ENCODE measurements around the gene GDPD5.

Gene GDPD5

DNA sequence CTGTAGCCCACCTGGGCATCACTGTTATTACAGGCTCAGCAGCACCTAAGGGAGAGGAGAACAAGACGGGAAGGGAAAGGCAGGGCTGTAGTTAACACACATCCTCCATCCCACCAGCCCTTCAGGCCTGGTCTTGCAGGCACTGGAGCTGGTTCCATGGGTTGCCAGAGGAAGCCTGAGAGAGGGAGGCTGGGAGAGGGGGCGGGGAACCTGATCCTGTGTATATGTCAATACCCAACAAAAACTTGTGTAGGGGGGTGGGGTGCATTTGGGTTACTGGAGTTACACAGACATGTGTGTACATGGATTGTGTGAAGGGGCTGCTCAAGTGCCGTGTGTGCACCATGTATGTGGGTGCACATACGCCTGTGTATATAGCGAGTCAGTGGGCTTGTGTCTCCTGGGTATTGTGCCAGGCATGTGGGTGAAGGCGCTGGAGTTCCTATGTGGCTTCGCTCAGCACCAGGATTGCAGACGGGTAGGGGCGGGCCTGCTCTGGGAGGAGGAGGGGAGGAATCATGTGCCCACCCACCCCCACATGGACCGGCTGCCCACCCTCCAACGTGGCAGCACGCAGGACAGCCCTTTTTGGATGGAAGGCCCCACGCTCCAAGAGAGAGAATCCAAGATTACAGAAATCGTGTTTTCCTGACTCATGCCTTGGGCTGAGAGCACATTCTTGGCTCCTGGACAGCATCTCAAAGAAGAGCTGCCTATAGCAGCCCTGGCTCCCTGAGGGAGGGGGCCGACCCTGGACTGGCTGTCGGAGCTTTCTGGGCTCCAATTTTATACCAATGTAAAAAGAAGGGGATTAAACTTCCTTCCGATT lies 32.1 kb upstream of the GDPD5 start:
- DNase-seq: no peak

DNA sequence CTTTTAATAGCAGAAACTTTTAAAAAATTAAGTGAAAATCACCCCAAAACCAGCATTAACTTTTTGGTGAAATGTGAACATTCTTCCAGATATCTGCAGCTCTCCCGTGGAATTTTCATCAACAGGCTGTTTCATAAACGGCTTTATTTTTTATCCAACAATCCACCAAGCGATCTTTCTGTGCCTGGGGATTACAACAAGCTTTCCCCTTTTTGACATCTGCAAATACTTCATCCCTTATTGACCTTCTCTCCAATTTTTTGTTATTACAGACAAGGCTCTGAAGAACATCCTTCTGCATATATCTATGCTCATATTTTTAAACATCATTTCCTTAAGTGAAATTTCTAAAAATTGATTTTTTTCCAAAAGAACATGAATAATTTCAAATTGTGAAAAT lies 30.5 kb upstream of the GDPD5 start:
- no peak for DNase-seq

DNA sequence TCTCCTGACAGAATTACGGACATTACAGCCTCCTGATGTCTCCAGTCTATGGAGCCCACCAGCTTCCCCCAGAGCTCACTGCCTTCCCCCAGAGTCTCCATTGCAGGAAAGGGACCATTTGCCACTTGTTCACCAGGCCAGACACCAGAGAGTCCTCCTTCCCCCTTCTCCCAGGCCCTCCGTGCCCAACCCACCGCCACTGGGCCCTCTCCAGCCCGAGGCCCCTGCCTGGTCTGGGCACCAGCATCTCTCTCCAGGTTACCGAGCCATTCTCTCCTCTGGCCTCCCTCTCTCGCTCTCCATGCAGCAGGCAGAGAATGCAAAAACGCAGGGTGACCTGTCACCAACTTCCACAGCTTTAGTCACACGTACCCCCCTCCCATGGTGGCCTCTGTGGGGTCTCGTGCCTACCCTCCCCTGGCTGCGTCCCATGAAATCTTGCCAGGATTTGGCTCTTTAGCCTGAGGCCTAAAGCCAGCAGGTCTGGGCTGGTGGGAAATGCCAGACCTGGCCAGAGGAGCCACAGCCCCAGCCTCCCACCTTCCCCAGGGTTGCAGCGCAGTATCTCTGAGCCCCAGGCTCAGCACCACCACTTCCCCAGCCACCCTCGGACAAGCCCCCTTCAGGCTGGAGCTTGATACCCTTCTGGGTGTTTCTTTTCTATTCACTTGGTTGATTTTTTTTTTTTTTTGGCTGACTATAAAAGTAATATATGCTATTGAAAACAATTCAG lies 29.5 kb upstream of the GDPD5 start:
- DNase-seq: no peak

DNA sequence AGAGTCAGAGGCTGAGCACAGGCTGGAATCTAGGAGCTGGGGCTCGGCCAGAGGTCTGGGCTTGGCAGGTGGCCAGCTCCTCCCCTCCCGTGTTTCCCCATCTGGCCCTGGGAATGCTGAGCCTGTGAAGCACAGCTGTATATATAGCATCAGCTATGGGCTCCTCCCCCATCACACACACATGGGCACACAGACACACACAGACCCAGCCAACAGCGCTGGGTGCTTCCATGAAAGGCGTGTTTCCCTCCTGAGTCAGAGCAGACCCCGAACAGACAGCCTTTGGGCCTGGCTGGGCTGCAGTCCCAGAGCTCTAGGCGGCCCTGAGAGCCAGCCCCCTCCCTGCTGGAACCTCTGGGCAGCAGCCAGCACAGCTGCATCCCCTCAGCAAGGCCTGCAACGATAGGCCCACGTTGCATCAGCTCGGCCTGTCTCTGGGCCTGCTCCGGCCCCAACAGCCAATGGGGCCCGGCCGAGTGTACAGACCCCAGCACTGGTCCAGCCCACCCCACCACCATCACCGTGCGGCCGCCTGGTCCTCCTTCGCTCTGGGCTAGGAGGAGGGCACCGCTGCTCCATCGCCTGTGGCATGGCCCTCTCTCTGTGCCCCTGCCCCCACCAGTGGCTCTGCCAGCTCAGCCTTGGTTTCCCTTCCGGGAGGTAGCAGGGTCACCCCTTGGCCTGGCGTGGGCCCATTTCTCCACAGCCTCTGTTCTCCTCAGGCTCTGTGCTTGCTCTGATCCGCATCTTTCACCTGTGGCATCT lies 28.7 kb upstream of the GDPD5 start:
- no peak for DNase-seq

DNA sequence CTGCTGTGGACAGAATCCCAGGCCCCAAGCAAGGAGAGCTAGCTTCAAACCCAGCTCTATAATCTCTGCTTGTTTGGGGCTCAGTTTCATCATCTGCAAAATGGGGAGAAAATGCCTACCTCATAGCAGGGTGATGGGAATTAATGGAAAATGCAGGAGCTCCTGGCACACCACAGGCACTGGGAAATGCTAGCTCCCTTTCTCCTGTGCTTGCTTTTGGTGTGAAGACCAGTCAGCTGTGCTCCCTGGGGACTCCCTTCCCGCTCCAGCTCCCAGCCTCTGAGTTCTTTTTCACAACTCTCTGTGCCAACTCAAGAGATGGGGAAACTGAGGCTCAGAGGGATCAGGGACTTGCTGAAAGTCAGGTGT lies 28.1 kb upstream of the GDPD5 start:
- no peak for DNase-seq

GRCh38 chr11:75553182-75553581 lies 27.4 kb upstream of the GDPD5 start:
- no peak for DNase-seq

DNA sequence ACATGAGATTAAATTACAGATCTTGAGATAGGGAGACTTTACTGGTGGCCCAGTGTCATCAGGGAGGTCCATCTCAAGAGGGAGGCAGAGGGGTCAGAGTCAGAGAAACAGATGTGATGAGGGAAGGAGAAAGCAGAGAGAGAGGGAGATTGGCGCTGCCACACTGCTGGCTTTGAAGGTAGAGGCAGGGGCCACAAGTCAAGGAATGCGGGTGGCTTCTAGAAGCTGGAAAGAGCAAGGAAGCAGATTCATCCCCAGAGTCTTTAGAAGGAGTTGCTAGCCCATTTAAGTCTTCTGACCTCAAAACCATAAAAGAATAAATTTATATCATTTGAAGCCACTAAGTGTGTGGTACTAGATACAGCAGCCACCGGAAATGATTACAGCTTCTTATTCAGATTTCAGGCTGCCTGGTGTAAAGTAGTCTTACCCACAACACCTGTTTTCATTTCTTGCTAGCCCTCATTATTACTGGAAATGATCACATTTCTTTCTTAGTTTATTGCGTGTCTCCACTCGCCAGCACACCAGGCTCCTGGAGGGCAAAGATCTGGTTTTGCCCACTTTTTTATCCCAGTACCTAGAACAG lies 23.7 kb upstream of the GDPD5 start:
- no peak for DNase-seq

GRCh38 chr11:75548595-75549272 lies 23.0 kb upstream of the GDPD5 start:
- DNase-seq: no peak

- peak; percentile 31 for DNase-seq
Measured at GRCh38 chr11:75547617-75548058, 21.9 kb upstream of the GDPD5 start.

- no peak for DNase-seq
Measured at GRCh38 chr11:75547177-75547576, 21.4 kb upstream of the GDPD5 start.

GRCh38 chr11:75543806-75544205 lies 18.1 kb upstream of the GDPD5 start:
- no peak for DNase-seq

GRCh38 chr11:75542088-75542438 lies 16.3 kb upstream of the GDPD5 start:
- no peak for DNase-seq

- DNase-seq: no peak
Measured at GRCh38 chr11:75541193-75542087, 15.7 kb upstream of the GDPD5 start.

DNA sequence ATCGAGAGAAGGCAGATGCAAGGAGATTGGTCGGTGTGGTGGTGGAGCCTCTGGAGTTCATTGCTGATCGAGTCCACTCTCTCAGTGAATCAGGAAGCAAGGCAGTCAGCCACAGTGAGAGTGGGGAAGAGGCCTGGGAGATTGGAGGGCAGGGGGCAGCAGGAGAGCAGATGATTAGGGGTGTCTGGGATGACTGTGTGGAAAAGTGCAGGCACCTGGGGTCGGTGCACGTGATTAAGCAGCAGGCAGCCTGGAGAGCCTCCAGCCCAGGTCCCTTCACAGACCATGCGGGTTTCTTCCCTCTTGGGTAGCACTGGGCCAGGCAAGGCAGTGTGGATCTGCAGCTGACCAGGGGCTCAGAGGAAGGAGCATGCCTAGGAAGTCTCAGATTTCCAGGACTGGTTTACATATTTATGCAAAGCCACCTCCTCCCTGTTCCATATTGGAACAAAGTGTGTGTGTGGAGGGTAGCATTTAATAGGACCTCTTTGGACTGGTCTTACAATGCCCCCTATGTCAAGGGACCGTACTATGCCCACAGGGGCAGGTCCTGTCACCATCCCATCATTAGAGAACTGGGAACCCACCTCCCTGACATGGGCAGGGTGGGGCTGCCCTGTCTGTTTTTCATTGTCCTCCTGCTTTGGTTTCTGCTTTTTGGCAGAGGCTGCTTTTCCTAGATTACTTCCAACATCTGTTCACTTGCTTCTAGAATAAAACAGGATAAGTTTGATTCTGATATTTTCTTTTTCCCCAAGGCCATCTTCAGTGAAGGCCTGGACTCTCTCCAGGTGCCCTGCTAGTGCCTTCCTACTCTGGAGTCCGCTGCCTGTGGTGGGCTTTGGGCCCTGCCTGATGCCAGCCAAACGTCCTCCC lies 14.0 kb upstream of the GDPD5 start:
- DNase-seq: no peak

GRCh38 chr11:75538150-75538942 lies 12.6 kb upstream of the GDPD5 start:
- DNase-seq: no peak

GRCh38 chr11:75537740-75538139 lies 12.0 kb upstream of the GDPD5 start:
- no peak for DNase-seq

- DNase-seq: peak; percentile 44
Measured at GRCh38 chr11:75536786-75537641, 11.3 kb upstream of the GDPD5 start.

- DNase-seq: no peak
Measured at GRCh38 chr11:75535071-75535470, 9.3 kb upstream of the GDPD5 start.

Measured in activated CD8-positive, alpha-beta memory T cell treated with anti-CD3 and anti-CD28 coated beads, Interleukin-2, amount 50 U/mL, for 4 hours (primary cell).